B cell (primary cell): Measurements from ENCODE around the gene PFN3. TPM values are rescaled to one million over a fixed set of nuclear protein-coding genes. Genes with fewer than 3 reads are reported as not detected.

Experiments
- ATAC-seq: fragments of 200-7000 bp; cut with Tn5 transposase; one replicate; pipeline ENCODE4 v1.10.0; 2021; ENCODE audit warnings: low read depth, mild to moderate bottlenecking, moderate number of reproducible peaks, moderate library complexity
- CTCF ChIA-PET: fragments of 350-600 bp; sonication (Branson Sonifier 250); formaldehyde crosslinking; loops from one replicate; lab custom pipeline; 2021; ENCODE audit warnings: antibody characterized with exemption, inconsistent platforms; lab: Charles Lee
- POLR2A ChIA-PET: fragments of 350-600 bp; sonication (Branson Sonifier 250); formaldehyde crosslinking; loops from one replicate; lab custom pipeline; 2021; ENCODE audit warnings: antibody characterized with exemption; lab: Charles Lee
- DNase-seq: peaks from one replicate; pipeline ENCODE4 v3.0.0; 2013
- H2AFZ ChIP-seq: 2 replicates; pipeline ENCODE4 v1.6.1; 2012; ENCODE audit warnings: mild to moderate bottlenecking, low read depth, low read length; ENCODE audit not compliant: insufficient read depth, poor library complexity, severe bottlenecking
- H3K27ac ChIP-seq, 2 donors: 1 replicate in 1 of 2; 2 replicates in 1 of 2; pipeline ENCODE4 v1.5.1; 2012 to 2013; ENCODE audit warnings: low read length in 2 of 2, mild to moderate bottlenecking in 2 of 2, moderate library complexity in 1 of 2
- H3K27me3 ChIP-seq, 4 experiments: fragments of 200-600 bp in 1 of 4; sonication (generic) in 1 of 4; replicated peaks in 1 of 4; 1 replicate in 2 of 4; 2 replicates in 2 of 4; pipeline versions ENCODE4 v1.6.1 to v1.7.0; 2013 to 2016; ENCODE audit warnings: low read length in 3 of 4, mild to moderate bottlenecking in 2 of 4, mixed read lengths in 1 of 4, moderate library complexity in 1 of 4; ENCODE audit not compliant: insufficient read depth in 4 of 4, control insufficient read depth in 3 of 4; ENCODE audit errors: control extremely low read depth in 1 of 4
- H3K36me3 ChIP-seq, 2 experiments: replicated peaks in 1 of 2; 1 replicate in 1 of 2; 2 replicates in 1 of 2; pipeline versions ENCODE4 v1.6.1 to v1.7.1; 2013; ENCODE audit warnings: low read length in 1 of 2; ENCODE audit not compliant: insufficient read depth in 2 of 2, control insufficient read depth in 1 of 2; ENCODE audit errors: control extremely low read depth in 1 of 2, extremely low read depth in 1 of 2
- H3K4me1 ChIP-seq, 2 donors: fragments of 200-600 bp in 1 of 2; sonication (generic) in 1 of 2; 1 replicate in 1 of 2; 2 replicates in 1 of 2; pipeline versions ENCODE4 v1.5.1 to v1.6.1; 2013 to 2017; ENCODE audit warnings: low read length in 2 of 2; ENCODE audit not compliant: control insufficient read depth in 2 of 2, insufficient read depth in 2 of 2
- H3K4me2 ChIP-seq: replicated peaks from 2 replicates; pipeline ENCODE3; 2012; ENCODE audit warnings: mild to moderate bottlenecking, low read depth, low read length; ENCODE audit not compliant: poor library complexity, severe bottlenecking
- H3K4me3 ChIP-seq, 5 experiments: fragments of 200-600 bp in 1 of 5; sonication (generic) in 1 of 5; 1 replicate in 3 of 5; 2 replicates in 2 of 5; pipeline versions ENCODE4 v1.5.1 to v1.7.0; 2011 to 2016; ENCODE audit warnings: low read length in 4 of 5, mild to moderate bottlenecking in 4 of 5, low read depth in 2 of 5, control low read depth in 1 of 5, moderate library complexity in 1 of 5; ENCODE audit not compliant: insufficient read depth in 1 of 5; ENCODE audit errors: control extremely low read depth in 1 of 5, extremely low read depth in 1 of 5
- H3K79me2 ChIP-seq: fragments of 200-600 bp; sonication (generic); one replicate; pipeline ENCODE4 v1.6.0; 2016; ENCODE audit warnings: low read length; ENCODE audit not compliant: control insufficient read depth, insufficient read depth
- H3K9ac ChIP-seq: fragments of 200-600 bp; sonication (generic); 2 replicates; pipeline ENCODE4 v1.6.1; 2017; ENCODE audit warnings: mild to moderate bottlenecking, low read length, moderate library complexity
- H3K9me3 ChIP-seq, 3 donors: one replicate each; pipeline versions ENCODE4 v1.6.1 to v1.7.1; 2013; ENCODE audit warnings: low read length in 2 of 3; ENCODE audit not compliant: control insufficient read depth in 2 of 3, insufficient read depth in 1 of 3; ENCODE audit errors: control extremely low read depth in 1 of 3
- H4K20me1 ChIP-seq: 2 replicates; pipeline ENCODE4 v1.6.0; 2012; ENCODE audit warnings: mild to moderate bottlenecking, low read length; ENCODE audit not compliant: insufficient read depth, control insufficient read depth, poor library complexity, severe bottlenecking
- H3K27ac Mint-ChIP-seq: one replicate; pipeline ENCODE4 v1.8.0; 2021; ENCODE audit warnings: mixed read lengths
- H3K27me3 Mint-ChIP-seq: one replicate; pipeline ENCODE4 v1.8.0; 2021; ENCODE audit warnings: mixed read lengths
- H3K4me1 Mint-ChIP-seq: one replicate; pipeline ENCODE4 v1.8.0; 2021; ENCODE audit warnings: mixed read lengths
- H3K4me3 Mint-ChIP-seq: one replicate; pipeline ENCODE4 v1.8.0; 2021; ENCODE audit warnings: mixed read lengths
- H3K9me3 Mint-ChIP-seq: one replicate; pipeline ENCODE4 v1.8.0; 2022; ENCODE audit warnings: mixed read lengths; ENCODE audit not compliant: insufficient read depth
- EZH2 ChIP-seq: IDR thresholded peaks from 2 replicates; pipeline ENCODE4 v1.6.1; 2012; ENCODE audit warnings: borderline replicate concordance, low read depth, mild to moderate bottlenecking, moderate library complexity, low read length; ENCODE audit not compliant: insufficient read depth, poor library complexity, severe bottlenecking
- WGBS: methylation state at CpG from one replicate; pipeline ENCODE4 v1.1.5; 2013; ENCODE audit warnings: missing lambda C conversion rate; ENCODE audit not compliant: insufficient coverage; 5-methylcytosine and 5-hydroxymethylcytosine counted together
- intact Hi-C: fragments of 100-400 bp; cut with micrococcal nuclease; formaldehyde crosslinking; loops from one replicate; pipeline ENCODE4 v1.10.0; 2022
- polyA plus RNA-seq: library from polyadenylated mRNA; depleted of rRNA; stranded (reverse); fragments of >200 nt; gene quantifications from 2 replicates; pipeline ENCODE4 v1.2.3, GENCODE V29; 2012
- total RNA-seq, 2 donors: library from RNA; stranded (reverse); fragments of 120-200 nt in 1 of 2; gene quantifications; 1 replicate in 1 of 2; 2 replicates in 1 of 2; pipeline versions ENCODE4 v1.2.3 to v1.2.4, GENCODE V29; 2013 to 2022
- TF ChIP-seq, protein P1 (sequence below): fragments of 200-600 bp; IDR thresholded peaks from one replicate; pipeline ENCODE4 v1.8.0; 2022; ENCODE audit warnings: antibody characterized with exemption, mild to moderate bottlenecking

The PFN3 gene
- total and polyA plus RNA-seq, 2 donors (not counting 1 experiment from before 2014, with no cell fraction given): not detected

GRCh38 chr5:177427919-177428573 is 27.6 kb upstream of the PFN3 start:
- POLR2A ChIA-PET: interaction anchor here (0.6 to 6.8 kb wide), 4 partner anchors 9 to 24 kb away, joined by 9 to 103 read pairs (median 34); partner anchors contain the start of gene PRR7

More at GRCh38 chr5:177427919-177428573, 27.6 kb upstream of the PFN3 start:
- Histone ChIP-seq H3K36me3 (peaks cover 0 to 43% of the 10 kb centered on the region in 2 experiments), H2AFZ (no peak overlapping the region), H4K20me1 (peaks cover 53% of the 10 kb centered on the region), H3K27me3 (no peaks in the 10 kb centered on the region), H3K4me2 (peak overlapping the region; percentile 90), H3K79me2 (peaks cover 47% of the 10 kb centered on the region), H3K9me3 (no peaks in the 10 kb centered on the region), H3K9ac (peak overlapping the region; percentile 82), H3K4me1 (peaks cover 67 to 70% of the 10 kb centered on the region in 2 donors), H3K4me3 (peak overlapping the region; percentile 63 to 88 (median 78)), H3K27ac (peak overlapping the region; percentile 77 to 96)
- intact Hi-C loops: loop anchor here (5.0 kb wide), 1 partner anchor 886 kb away; no protein-coding TSS in a partner anchor
- 17% methylated on average over 11 of the region's 11 CpGs for WGBS
- H3K4me3 Mint-ChIP-seq: peak overlapping the region; percentile 94
- TF ChIP-seq, protein P1, sequence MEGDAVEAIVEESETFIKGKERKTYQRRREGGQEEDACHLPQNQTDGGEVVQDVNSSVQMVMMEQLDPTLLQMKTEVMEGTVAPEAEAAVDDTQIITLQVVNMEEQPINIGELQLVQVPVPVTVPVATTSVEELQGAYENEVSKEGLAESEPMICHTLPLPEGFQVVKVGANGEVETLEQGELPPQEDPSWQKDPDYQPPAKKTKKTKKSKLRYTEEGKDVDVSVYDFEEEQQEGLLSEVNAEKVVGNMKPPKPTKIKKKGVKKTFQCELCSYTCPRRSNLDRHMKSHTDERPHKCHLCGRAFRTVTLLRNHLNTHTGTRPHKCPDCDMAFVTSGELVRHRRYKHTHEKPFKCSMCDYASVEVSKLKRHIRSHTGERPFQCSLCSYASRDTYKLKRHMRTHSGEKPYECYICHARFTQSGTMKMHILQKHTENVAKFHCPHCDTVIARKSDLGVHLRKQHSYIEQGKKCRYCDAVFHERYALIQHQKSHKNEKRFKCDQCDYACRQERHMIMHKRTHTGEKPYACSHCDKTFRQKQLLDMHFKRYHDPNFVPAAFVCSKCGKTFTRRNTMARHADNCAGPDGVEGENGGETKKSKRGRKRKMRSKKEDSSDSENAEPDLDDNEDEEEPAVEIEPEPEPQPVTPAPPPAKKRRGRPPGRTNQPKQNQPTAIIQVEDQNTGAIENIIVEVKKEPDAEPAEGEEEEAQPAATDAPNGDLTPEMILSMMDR: no peak
- no peak for TF ChIP-seq EZH2
- H3K27me3 Mint-ChIP-seq: no peaks in the 10 kb centered on the region
- no peak for ATAC-seq
- DNase-seq: no peak
- CTCF ChIA-PET: interaction anchor here (1.1 to 12.4 kb wide), 6 partner anchors 16 to 73 kb away, joined by 3 to 152 read pairs (median 74); partner anchors contain the start of gene PRR7
- no peaks in the 10 kb centered on the region for H3K9me3 Mint-ChIP-seq
- peak overlapping the region; percentile 97 for H3K27ac Mint-ChIP-seq
- H3K4me1 Mint-ChIP-seq: peaks cover 66% of the 10 kb centered on the region
